CD14-positive monocyte (primary cell): ENCODE measurements around the gene ATP6V1D. TPM values are rescaled to one million over a fixed set of nuclear protein-coding genes. Genes with fewer than 3 reads are reported as not detected.
"Not testable (repeated sequence)": the region's sequence is repeated elsewhere in the genome, so short reads cannot be mapped to it uniquely, and the experiment has no call there.

Experiments used
- DNase-seq, 3 donors: peaks; one replicate each; pipeline ENCODE4 v3.0.0-alpha.2; 2011 to 2022
- H2AFZ ChIP-seq: 2 replicates; pipeline ENCODE4 v1.6.0; 2012; ENCODE audit warnings: mild to moderate bottlenecking, low read depth, low read length, inconsistent platforms; ENCODE audit not compliant: insufficient read depth, poor library complexity, severe bottlenecking
- H3K27ac ChIP-seq, 2 donors: 1 replicate in 1 of 2; 2 replicates in 1 of 2; pipeline ENCODE4 v1.5.1; 2012 to 2013; ENCODE audit warnings: low read length in 2 of 2, control low read depth in 1 of 2, inconsistent platforms in 1 of 2, low read depth in 1 of 2, mild to moderate bottlenecking in 1 of 2
- H3K27me3 ChIP-seq, 2 donors: one replicate each; pipeline versions ENCODE4 v1.6.0 to v1.6.1; 2011 to 2013; ENCODE audit warnings: low read length in 2 of 2; ENCODE audit not compliant: control insufficient read depth in 2 of 2, insufficient read depth in 2 of 2
- H3K36me3 ChIP-seq, 2 donors: replicated peaks in 1 of 2; 1 replicate in 1 of 2; 2 replicates in 1 of 2; pipeline versions ENCODE4 v1.5.1 to v1.6.1; 2012 to 2013; ENCODE audit warnings: low read length in 2 of 2, control low read depth in 1 of 2, inconsistent platforms in 1 of 2, mild to moderate bottlenecking in 1 of 2; ENCODE audit not compliant: insufficient read depth in 2 of 2, control insufficient read depth in 1 of 2
- H3K4me1 ChIP-seq, 2 donors: 1 replicate in 1 of 2; 2 replicates in 1 of 2; pipeline versions ENCODE4 v1.5.1 to v1.6.1; 2012 to 2013; ENCODE audit warnings: low read length in 2 of 2, control low read depth in 1 of 2, inconsistent platforms in 1 of 2, mild to moderate bottlenecking in 1 of 2, moderate library complexity in 1 of 2; ENCODE audit not compliant: insufficient read depth in 2 of 2, control insufficient read depth in 1 of 2
- H3K4me2 ChIP-seq: replicated peaks from 2 replicates; pipeline ENCODE3; 2012; ENCODE audit warnings: low read length, moderate library complexity, mild to moderate bottlenecking; ENCODE audit not compliant: poor library complexity, severe bottlenecking; ENCODE audit errors: extremely low read depth
- H3K4me3 ChIP-seq, 3 experiments: fragments of 200-600 bp in 1 of 3; sonication (generic) in 1 of 3; replicated peaks in 1 of 3; 1 replicate in 2 of 3; 2 replicates in 1 of 3; pipeline ENCODE4 v1.5.1; 2011 to 2013; ENCODE audit warnings: low read length in 3 of 3, mild to moderate bottlenecking in 3 of 3, control low read depth in 2 of 3, low read depth in 2 of 3, inconsistent platforms in 1 of 3, moderate library complexity in 1 of 3
- H3K79me2 ChIP-seq: 2 replicates; pipeline ENCODE4 v1.6.0; 2012; ENCODE audit warnings: mild to moderate bottlenecking, control low read depth, inconsistent platforms, low read length, moderate library complexity; ENCODE audit not compliant: insufficient read depth
- H3K9ac ChIP-seq: 2 replicates; pipeline ENCODE4 v1.6.0; 2017; ENCODE audit warnings: low read length, mild to moderate bottlenecking; ENCODE audit not compliant: insufficient read depth, poor library complexity, severe bottlenecking
- H3K9me3 ChIP-seq, 2 donors: replicated peaks in 1 of 2; 1 replicate in 1 of 2; 2 replicates in 1 of 2; pipeline versions ENCODE4 v1.5.1 to v1.6.1; 2012 to 2013; ENCODE audit warnings: low read length in 2 of 2, control low read depth in 1 of 2; ENCODE audit not compliant: control insufficient read depth in 1 of 2, insufficient read depth in 1 of 2
- H4K20me1 ChIP-seq: 2 replicates; pipeline ENCODE4 v1.6.0; 2012; ENCODE audit warnings: mild to moderate bottlenecking, low read length, control low read depth, moderate library complexity; ENCODE audit not compliant: insufficient read depth
- H3K27ac Mint-ChIP-seq, 7 donors: one replicate each; pipeline ENCODE4 v1.8.0; 2020; ENCODE audit warnings: mild to moderate bottlenecking in 7 of 7, mixed read lengths in 7 of 7, moderate library complexity in 6 of 7, inconsistent platforms in 2 of 7
- H3K27me3 Mint-ChIP-seq, 3 donors: one replicate each; pipeline ENCODE4 v1.8.0; 2021 to 2022; ENCODE audit warnings: low read depth in 3 of 3, mild to moderate bottlenecking in 3 of 3, mixed read lengths in 3 of 3, moderate library complexity in 3 of 3, inconsistent platforms in 1 of 3
- H3K36me3 Mint-ChIP-seq, 2 donors: one replicate each; pipeline ENCODE4 v1.8.0; 2020; ENCODE audit warnings: mixed read lengths in 2 of 2, inconsistent platforms in 1 of 2, mild to moderate bottlenecking in 1 of 2
- H3K4me1 Mint-ChIP-seq: one replicate; pipeline ENCODE4 v1.8.0; 2020; ENCODE audit warnings: mild to moderate bottlenecking, mixed read lengths
- H3K4me3 Mint-ChIP-seq, 2 donors: one replicate each; pipeline ENCODE4 v1.8.0; 2020; ENCODE audit warnings: mild to moderate bottlenecking in 2 of 2, mixed read lengths in 2 of 2, moderate library complexity in 1 of 2
- H3K9me3 Mint-ChIP-seq, 7 donors: one replicate each; pipeline ENCODE4 v1.8.0; 2020 to 2022; ENCODE audit warnings: mixed read lengths in 7 of 7, mild to moderate bottlenecking in 6 of 7, moderate library complexity in 6 of 7, inconsistent platforms in 2 of 7
- CTCF ChIP-seq: fragments of 200-600 bp; IDR thresholded peaks from one replicate; pipeline ENCODE4 v1.8.0; 2022; ENCODE audit warnings: antibody characterized with exemption, mild to moderate bottlenecking
- WGBS: methylation state at CpG from one replicate; pipeline ENCODE4 v1.1.5; 2013; ENCODE audit warnings: missing lambda C conversion rate; ENCODE audit not compliant: insufficient coverage; 5-methylcytosine and 5-hydroxymethylcytosine counted together
- intact Hi-C, 2 donors: fragments of 100-400 bp; cut with micrococcal nuclease; formaldehyde crosslinking; loops; one replicate each; pipeline versions ENCODE4 v1.15.0 to v1.15.1; 2023
- polyA plus RNA-seq, 3 donors: library from polyadenylated mRNA; depleted of rRNA in 1 of 3; unstranded in 2 of 3; stranded (reverse) in 1 of 3; fragments of 300-500 nt in 2 of 3; fragments of >200 nt in 1 of 3; fragmentation: Illumina TruSeq in 2 of 3; gene quantifications; 1 replicate in 2 of 3; 2 replicates in 1 of 3; pipeline ENCODE4 v1.2.3, GENCODE V29; 2012 to 2021

Gene ATP6V1D
- polyA plus RNA-seq, 3 donors = 18.4 to 122 (median 94.1) TPM

DNA sequence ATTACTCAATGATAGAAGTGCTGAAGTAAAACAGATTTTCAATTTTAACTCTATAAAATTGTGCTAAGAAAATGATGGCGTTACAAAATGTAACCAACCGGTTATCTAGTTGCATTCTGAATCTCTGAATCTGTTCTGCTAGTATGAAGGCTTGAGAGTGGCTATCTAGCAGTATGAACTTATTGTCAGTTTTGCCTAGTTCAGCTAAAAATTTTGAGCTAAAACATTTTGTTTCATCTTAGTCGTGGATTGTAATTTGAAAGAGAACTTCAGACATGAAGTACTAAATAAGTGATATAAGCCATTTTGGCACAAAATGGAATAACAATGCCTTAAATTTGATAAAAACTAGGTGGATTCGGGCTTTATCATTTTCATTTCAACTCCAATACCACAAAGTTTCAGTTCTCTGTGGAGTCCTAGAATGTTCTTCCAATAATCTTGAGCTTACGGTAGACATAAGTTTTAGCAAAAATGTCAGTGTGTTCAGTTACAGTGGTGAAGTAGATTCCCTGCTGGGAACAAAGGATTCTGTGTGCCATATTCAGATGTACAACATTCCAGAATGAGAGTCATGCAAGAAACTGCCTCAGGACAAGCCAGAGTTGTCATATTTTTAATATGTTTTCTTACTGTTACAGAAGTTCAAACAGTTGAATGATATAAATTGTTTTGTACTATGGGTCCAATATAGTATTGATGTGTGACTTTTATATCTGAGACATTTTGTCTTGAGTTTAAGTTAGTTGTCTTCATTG is 28.1 kb downstream of the ATP6V1D start:
- Histone ChIP-seq H3K9me3 (no peaks in the 10 kb centered on the region), H3K27ac (no peak overlapping the region), H3K27me3 (no peaks in the 10 kb centered on the region), H2AFZ (no peak overlapping the region), H3K9ac (no peak overlapping the region), H3K4me1 (no peaks in the 10 kb centered on the region), H4K20me1 (no peaks in the 10 kb centered on the region), H3K4me3 (no peak overlapping the region), H3K36me3 (peaks cover 59 to 60% of the 10 kb centered on the region in 2 donors), H3K4me2 (no peak overlapping the region), H3K79me2 (no peaks in the 10 kb centered on the region)
- TF ChIP-seq CTCF = no peak
- Mint-ChIP-seq H3K9me3 (peaks cover 0 to 4% (median 0%) of the 10 kb centered on the region in 7 donors), H3K27ac (no peak overlapping the region), H3K4me3 (no peak overlapping the region), H3K36me3 (peaks cover 58 to 75% of the 10 kb centered on the region in 2 donors), H3K27me3 (no peaks in the 10 kb centered on the region), H3K4me1 (no peaks in the 10 kb centered on the region)
- no CpG with 5 or more reads among the region's 5 CpGs for WGBS
- intact Hi-C loops = no loop called here
- DNase-seq = no peak

GRCh38 chr14:67329666-67330065 is 29.9 kb downstream of the ATP6V1D start:
- H3K9me3 Mint-ChIP-seq, H3K4me3 Mint-ChIP-seq, H3K4me2 ChIP-seq, DNase-seq, H3K27me3 ChIP-seq, H3K9ac ChIP-seq, H3K4me3 ChIP-seq, H3K27ac ChIP-seq, H3K4me1 ChIP-seq, H2AFZ ChIP-seq, H3K27me3 Mint-ChIP-seq, H3K79me2 ChIP-seq, intact Hi-C loops, H3K4me1 Mint-ChIP-seq, H3K27ac Mint-ChIP-seq, H3K9me3 ChIP-seq, H4K20me1 ChIP-seq: not testable (repeated sequence)
- H3K36me3 ChIP-seq = peaks cover 44 to 49% of the 10 kb centered on the region in 2 donors
- H3K36me3 Mint-ChIP-seq = peaks cover 51 to 68% of the 10 kb centered on the region in 2 donors
- WGBS = 100% methylated on average over 1 of the region's 4 CpGs
